NK-92 (cell line): ENCODE results near the gene GLB1L.

ENCODE experiments used
- DNase-seq: peaks from one replicate; lab custom pipeline; 2025; ENCODE audit not compliant: unreplicated experiment; lab: John Stamatoyannopoulos, UW

The GLB1L gene

GRCh38 chr2:219253753-219254589 is 8.7 kb upstream of the GLB1L start, which contains the start of gene TUBA4A:
TSS of gene TUBA4A (minus strand) at chr2:219253918. CDS start at chr2:219253858, 60 bp downstream.
- DNase-seq: peak; percentile 52

- no peak for DNase-seq
These were observed 7.9 kb upstream of the GLB1L start, which contains the start of gene TUBA4B for GRCh38 chr2:219252900-219253752. TSS of gene TUBA4B (plus strand) at chr2:219253243. CDS start at chr2:219253408, 165 bp downstream.

GRCh38 chr2:219252570-219252899 is 7.3 kb upstream of the GLB1L start:
- DNase-seq: no peak

- DNase-seq: no peak
These were observed 6.8 kb upstream of the GLB1L start for GRCh38 chr2:219252084-219252483.

- no peak for DNase-seq
These were observed 6.4 kb upstream of the GLB1L start for GRCh38 chr2:219251656-219252055.

- DNase-seq: no peak
These were observed 5.0 kb upstream of the GLB1L start for GRCh38 chr2:219250049-219250781.

GRCh38 chr2:219249203-219249980 is 4.1 kb upstream of the GLB1L start:
- DNase-seq: no peak

GRCh38 chr2:219248845-219249202 is 3.6 kb upstream of the GLB1L start:
- no peak for DNase-seq

GRCh38 chr2:219247678-219248642 is 2.7 kb upstream of the GLB1L start:
- no peak for DNase-seq

- no peak for DNase-seq
These were observed 1.3 kb upstream of the GLB1L start for GRCh38 chr2:219246559-219246958.

GRCh38 chr2:219245899-219246230 is 621 bp upstream of the GLB1L start:
- no peak for DNase-seq

- DNase-seq: no peak
These were observed 476 bp downstream of the GLB1L start for GRCh38 chr2:219244789-219245147.

- DNase-seq: no peak
These were observed 1.9 kb downstream of the GLB1L start for GRCh38 chr2:219243291-219243761.

- DNase-seq: no peak
These were observed 10.9 kb downstream of the GLB1L start for GRCh38 chr2:219234331-219234730.

GRCh38 chr2:219230059-219230540 is 15.1 kb downstream of the GLB1L start:
- DNase-seq: no peak

- peak; percentile 95 for DNase-seq
These were observed 15.8 kb downstream of the GLB1L start, which contains the start of the genes ANKZF1 and ATG9A for GRCh38 chr2:219229305-219230058. TSS of gene ANKZF1 (plus strand) at chr2:219229806. CDS start at chr2:219230258, 452 bp downstream. TSS of gene ATG9A (minus strand) at chr2:219229636. CDS start at chr2:219228024, 1,612 bp downstream.

GRCh38 chr2:219228911-219229304 is 16.3 kb downstream of the GLB1L start:
- no peak for DNase-seq
